GM18517 (cell line): ENCODE data around the gene ZC3H4.

Source experiments
- ATAC-seq: cut with Tn5 transposase; IDR thresholded peaks from one replicate; pipeline ENCODE4 v1.9.1; 2021; ENCODE audit warnings: mild to moderate bottlenecking, moderate library complexity; ENCODE audit not compliant: unreplicated experiment

ZC3H4 gene

GRCh38 chr19:47023448-47023794 is 90.2 kb downstream of the ZC3H4 start:
- ATAC-seq = no peak

GRCh38 chr19:47022541-47023447 is 90.8 kb downstream of the ZC3H4 start:
- no peak for ATAC-seq

GRCh38 chr19:47022140-47022536 is 91.4 kb downstream of the ZC3H4 start:
- ATAC-seq = no peak

- ATAC-seq = no peak
These were observed 91.9 kb downstream of the ZC3H4 start for GRCh38 chr19:47021536-47022139.

- ATAC-seq = no peak
These were observed 92.5 kb downstream of the ZC3H4 start for GRCh38 chr19:47020992-47021496.

GRCh38 chr19:47020132-47020805 is 93.3 kb downstream of the ZC3H4 start:
- no peak for ATAC-seq

- no peak for ATAC-seq
These were observed 94.0 kb downstream of the ZC3H4 start, which contains the start of gene NPAS1 for GRCh38 chr19:47019431-47020041. Gene NPAS1, plus strand, starts transcription at chr19:47019837. Its CDS starts 1,211 bp downstream, at chr19:47021048.

GRCh38 chr19:47018923-47019322 is 94.7 kb downstream of the ZC3H4 start:
- no peak for ATAC-seq
